ENCODE measurements around the gene HCN4.

GRCh38 chr15:73325191-73325861 is 43.4 kb downstream of the HCN4 start:
- no peak for TF ChIP-seq CTCF (IDR thresholded peaks at IDR 0.05)
- TF ChIP-seq POLR2A (IDR thresholded peaks at IDR 0.05) = no peak
- TF ChIP-seq POLR2AphosphoS5 (IDR thresholded peaks at IDR 0.05) = no peak
- no peak for TF ChIP-seq EP300 (IDR thresholded peaks at IDR 0.05)
